SKM-1 (cell line): ENCODE data around the gene LARP1.

Source experiments
- DNase-seq: peaks from one replicate; lab custom pipeline; 2025; ENCODE audit not compliant: unreplicated experiment; lab: John Stamatoyannopoulos, UW

LARP1 gene

GRCh38 chr5:154851351-154851750 is 96.2 kb downstream of the LARP1 start:
- DNase-seq = no peak

DNA sequence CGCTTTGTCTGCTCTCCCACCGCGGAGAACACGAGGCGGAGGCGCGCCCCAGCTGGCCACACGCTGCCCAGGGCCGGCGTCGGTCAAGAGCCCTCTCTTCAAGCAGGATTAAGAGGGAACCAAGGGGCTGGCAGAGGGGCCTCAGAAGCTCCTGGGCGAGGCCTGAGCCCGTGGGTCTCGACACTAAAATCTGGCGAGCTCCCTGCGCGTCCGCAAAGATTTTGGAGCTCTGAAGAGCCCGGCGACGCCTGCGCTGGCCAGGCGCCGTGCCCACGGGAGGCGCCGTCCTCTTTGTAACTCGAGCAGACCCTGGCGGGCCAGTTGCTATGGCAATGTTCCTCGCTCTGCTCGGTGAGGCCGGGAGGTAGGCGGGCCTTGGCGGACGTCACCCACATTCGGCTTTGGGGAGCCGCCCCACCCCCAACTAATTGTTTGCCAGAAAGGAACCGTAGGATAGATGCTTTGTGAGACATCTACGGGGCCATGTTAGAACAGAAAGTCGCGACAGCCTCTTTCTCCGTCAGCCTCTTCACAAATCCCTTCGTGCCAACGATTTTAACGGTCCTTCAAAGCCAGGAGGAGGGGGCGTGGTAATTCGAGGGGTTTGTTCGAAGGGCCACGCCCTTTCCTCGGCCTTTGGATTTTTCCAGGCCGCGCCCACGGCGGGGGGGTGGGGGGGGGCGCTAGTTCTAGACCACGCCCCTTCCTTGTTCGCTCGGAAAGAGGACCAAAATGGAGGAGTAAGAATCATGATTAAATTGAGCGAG is 102.5 kb downstream of the LARP1 start:
- peak; percentile 96 for DNase-seq

GRCh38 chr5:154858297-154858971 is 103.3 kb downstream of the LARP1 start, which contains the start of gene CNOT8:
TSS of gene CNOT8 (plus strand) at chr5:154858627. CDS start at chr5:154863279, 4,652 bp downstream.
- DNase-seq = peak; percentile 96

- peak; percentile 57 for DNase-seq
Observed at GRCh38 chr5:154858972-154859871, 104.0 kb downstream of the LARP1 start.

GRCh38 chr5:154860123-154860522 is 104.9 kb downstream of the LARP1 start:
- peak; percentile 16 for DNase-seq

DNA sequence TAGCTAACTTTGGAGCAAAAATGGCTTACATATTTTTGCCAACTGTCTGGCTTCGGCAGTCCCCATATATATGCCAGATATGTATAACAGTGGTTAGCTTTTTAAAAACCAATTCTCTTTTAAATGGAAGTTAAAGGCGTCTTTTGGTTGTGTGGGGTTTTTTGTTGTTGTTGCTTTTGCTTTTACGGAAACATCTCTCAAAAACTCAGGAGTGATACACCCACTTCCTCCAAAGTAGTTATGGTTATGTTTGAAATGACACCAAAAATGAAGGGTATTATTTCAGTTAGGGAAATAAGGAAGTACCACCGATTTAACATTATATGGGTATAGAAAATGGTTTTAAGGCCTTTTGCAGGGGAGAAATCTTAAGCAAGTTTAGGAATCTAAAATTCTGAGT is 105.6 kb downstream of the LARP1 start:
- DNase-seq = no peak

DNA sequence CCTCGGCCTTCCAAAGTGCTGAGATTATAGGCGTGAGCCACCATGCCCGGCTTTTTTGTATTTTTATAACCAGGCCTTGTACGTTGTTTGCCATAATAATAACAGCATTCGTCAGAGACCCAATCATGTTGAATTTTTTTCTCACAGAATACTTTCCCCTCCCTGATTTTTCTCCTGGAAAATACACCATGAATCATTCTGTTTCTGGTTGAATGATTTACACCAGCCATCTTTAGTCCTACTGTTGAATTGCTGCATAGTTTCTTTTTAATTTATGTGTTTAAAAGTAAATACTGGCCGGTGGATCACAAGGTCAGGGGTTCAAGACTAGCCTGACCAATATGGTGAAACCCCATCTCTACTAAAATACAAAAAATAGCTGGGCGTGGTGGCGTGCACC is 106.8 kb downstream of the LARP1 start:
- no peak for DNase-seq

DNA sequence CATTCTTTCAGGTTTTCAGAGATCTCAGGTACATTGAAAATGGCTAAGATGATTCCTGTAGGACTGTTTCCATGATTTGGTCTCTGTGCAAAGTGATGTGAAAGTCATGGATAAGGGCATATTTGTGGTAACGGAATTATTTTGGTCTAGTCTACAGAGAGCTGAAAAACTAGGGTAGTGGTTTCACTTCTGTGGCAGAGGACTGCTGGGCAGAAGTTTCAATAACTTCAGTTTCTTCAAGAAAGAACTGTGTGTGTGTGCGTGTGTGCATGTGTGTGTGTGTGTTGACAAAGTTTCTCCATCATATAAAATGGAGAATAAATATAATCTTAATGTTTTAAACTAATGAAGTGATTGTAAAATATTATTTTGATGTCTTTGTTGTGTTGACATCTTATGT is 107.6 kb downstream of the LARP1 start:
- DNase-seq = no peak

- DNase-seq = no peak
Observed at GRCh38 chr5:154863291-154864080, 108.3 kb downstream of the LARP1 start.

GRCh38 chr5:154865466-154866184 is 110.4 kb downstream of the LARP1 start:
- no peak for DNase-seq

DNA sequence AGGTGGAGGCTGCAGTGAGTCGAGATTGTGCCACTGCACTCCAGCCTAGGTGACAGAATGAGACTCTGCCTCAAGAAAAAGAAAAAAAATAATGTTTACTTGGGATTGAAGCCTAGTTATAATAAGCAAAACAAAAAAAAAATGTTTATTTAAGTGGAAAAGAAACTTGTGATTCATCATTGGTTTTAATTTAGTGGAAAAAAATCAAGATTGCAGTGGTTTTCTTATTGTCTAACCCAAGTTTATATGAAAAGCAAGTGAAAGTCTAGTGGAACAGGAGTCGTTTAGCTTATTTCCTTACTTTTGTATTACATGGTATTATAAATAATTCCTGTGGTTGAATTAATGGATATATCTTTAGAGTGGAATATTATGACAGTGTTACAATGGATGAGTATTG is 111.7 kb downstream of the LARP1 start:
- DNase-seq = no peak
